T-helper 9 cell (primary cell): ENCODE data around the gene PUDP.
"Not testable (repeated sequence)": the region's sequence is repeated elsewhere in the genome, so short reads cannot be mapped to it uniquely, and the experiment has no call there.

Experiments
- DNase-seq: peaks from one replicate; pipeline ENCODE4 v3.0.0-alpha.2; 2020

PUDP gene

GRCh38 chrX:7024850-7025249 lies 123.1 kb downstream of the PUDP start:
- DNase-seq: no peak

- not testable (repeated sequence) for DNase-seq
Observed at GRCh38 chrX:7022996-7023395, 125.0 kb downstream of the PUDP start.

DNA sequence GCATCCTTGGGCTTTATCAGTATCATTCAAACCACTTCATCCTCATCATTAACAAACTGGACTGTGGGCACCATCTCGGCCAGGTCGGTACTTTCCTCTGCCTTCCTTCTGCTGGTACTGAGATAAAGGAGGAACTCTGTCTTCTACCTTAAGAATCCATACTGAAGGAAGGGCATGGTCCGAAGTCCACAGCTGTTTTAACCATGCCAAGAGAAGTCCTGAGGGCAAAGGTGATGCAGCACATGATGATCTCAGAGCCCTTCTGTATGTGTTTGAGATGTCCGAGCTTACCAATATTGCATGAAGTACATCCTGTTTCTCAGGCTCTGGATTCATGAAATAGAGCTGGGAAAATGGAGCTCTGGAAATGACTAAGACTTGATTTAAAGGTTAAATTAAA lies 126.0 kb downstream of the PUDP start:
- DNase-seq: no peak

DNA sequence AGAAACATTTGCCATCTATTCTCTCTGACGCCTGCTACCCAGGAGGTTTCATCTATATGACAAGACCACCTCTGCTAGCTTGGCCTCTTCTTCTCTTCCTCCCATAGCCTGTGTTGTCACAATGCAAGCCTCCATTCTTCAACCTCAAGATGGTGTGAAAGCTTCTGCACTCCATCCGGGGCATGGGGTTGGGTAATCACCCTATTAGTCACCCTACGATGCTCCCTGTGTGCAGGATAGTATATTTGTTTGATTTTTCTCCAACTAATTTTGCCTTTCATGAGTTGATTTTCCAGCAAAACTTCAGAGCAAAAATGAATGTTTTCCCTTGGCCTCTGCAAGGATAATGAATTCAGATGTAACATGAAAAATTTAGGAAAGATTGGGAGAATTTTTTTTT lies 128.4 kb downstream of the PUDP start:
- DNase-seq: no peak

GRCh38 chrX:7012262-7012834 lies 135.6 kb downstream of the PUDP start:
- DNase-seq: not testable (repeated sequence)

- DNase-seq: not testable (repeated sequence)
Observed at GRCh38 chrX:7010897-7011296, 137.1 kb downstream of the PUDP start.

GRCh38 chrX:7007328-7007727 lies 140.6 kb downstream of the PUDP start:
- DNase-seq: not testable (repeated sequence)
